Measurements from ENCODE around the gene PNPLA1.

PNPLA1 gene

GRCh38 chr6:36285187-36285671 is 15.4 kb downstream of the PNPLA1 start:
- DNase-seq (ENCODE audit: low read depth) = no peak

DNA sequence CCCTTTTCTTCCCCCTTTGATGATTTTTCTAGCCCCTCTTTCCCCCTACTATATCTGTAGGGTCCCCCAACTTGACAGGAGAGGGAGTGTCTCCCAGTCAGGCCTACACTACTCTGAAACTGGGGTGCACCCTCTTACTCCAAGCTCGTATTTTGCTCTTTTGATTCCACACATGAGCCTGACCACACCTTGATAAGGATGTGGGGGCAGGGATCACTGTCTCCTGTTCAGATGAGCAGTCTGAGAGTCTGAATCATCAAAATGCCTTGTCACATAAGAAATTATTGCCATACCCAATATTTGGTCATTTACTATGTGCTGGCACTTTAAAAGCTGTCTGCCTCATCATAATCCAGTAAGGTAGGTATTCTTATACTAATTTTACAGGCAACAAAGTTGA is 15.9 kb downstream of the PNPLA1 start:
- no peak for DNase-seq (ENCODE audit: low read depth)

DNA sequence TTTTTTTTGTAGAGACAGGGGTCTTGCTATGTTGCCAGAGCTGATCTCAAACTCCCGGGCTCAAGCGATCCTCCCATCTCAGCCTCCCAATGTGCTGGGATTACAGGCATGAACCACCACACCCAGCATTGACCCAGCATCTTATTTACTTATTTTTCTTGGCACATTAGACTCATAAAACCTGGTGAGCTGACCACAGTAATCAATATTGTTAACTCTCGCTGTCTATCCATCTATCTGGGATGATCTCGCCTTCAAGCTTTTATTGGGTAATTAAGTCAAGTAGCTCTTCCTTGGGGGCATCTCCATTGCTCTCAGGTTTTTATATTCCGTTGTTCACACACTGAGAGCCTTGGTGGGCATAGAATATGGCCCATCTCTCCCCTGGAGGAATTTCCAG is 17.0 kb downstream of the PNPLA1 start:
- DNase-seq (ENCODE audit: low read depth) = no peak

DNA sequence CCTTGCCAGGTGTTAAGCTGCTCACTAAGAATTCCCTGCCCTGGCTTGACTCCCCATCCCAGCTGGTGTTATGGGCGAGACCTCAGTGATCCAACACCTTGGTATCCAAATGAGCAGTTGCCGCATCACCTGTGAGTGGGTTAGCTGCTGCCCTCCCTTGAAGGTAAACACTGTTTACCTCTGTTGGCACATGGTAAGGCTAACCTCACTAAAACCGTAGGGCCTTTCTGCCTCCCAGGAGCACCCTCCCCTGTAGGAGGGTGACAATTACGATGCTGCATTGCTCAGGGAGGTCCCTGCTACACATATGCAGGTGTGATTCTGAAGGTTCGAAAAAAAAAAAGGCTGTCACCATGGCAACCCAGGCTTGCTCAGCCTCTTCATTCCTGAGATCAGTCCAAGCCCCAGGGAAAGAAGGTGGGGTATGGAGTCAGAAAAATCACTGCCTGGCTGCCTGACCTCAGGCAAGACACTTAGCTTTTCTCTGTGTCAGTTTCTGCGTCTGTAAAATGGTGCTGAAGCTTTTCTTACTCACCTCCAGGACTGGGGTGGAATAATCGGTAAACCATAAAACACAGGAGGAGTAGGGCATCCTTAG is 19.5 kb downstream of the PNPLA1 start:
- DNase-seq (ENCODE audit: low read depth) = no peak

GRCh38 chr6:36290668-36291620 is 21.1 kb downstream of the PNPLA1 start:
- no peak for DNase-seq (ENCODE audit: low read depth)

DNA sequence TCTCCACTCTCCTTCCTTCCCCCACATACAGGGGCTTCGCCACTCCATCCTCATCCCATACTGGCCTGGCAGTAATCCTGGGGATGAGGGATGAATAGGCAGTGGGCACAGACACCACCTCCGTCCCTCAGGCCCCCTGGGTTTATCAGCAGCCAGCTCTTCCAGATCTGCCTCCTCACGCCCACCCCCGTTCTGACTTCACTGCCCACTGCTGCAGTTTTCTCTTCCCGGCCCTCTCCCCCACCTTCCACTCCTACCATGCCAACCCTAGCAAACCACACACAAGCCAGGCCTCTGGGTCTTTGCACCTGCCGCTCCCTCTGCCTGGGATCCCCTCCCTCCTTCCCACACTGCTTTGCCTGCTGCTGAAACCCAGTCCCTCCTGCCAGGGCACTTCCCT is 22.3 kb downstream of the PNPLA1 start:
- no peak for DNase-seq (ENCODE audit: low read depth)

GRCh38 chr6:36296240-36296639 is 26.4 kb downstream of the PNPLA1 start:
- peak; percentile 61 for DNase-seq (ENCODE audit: low read depth)

GRCh38 chr6:36297051-36297450 is 27.2 kb downstream of the PNPLA1 start:
- DNase-seq (ENCODE audit: low read depth) = no peak

- no peak for DNase-seq (ENCODE audit: low read depth)
These were observed 27.7 kb downstream of the PNPLA1 start for GRCh38 chr6:36297511-36297910.

- DNase-seq (ENCODE audit: low read depth) = no peak
These were observed 28.2 kb downstream of the PNPLA1 start for GRCh38 chr6:36298027-36298426.

DNA sequence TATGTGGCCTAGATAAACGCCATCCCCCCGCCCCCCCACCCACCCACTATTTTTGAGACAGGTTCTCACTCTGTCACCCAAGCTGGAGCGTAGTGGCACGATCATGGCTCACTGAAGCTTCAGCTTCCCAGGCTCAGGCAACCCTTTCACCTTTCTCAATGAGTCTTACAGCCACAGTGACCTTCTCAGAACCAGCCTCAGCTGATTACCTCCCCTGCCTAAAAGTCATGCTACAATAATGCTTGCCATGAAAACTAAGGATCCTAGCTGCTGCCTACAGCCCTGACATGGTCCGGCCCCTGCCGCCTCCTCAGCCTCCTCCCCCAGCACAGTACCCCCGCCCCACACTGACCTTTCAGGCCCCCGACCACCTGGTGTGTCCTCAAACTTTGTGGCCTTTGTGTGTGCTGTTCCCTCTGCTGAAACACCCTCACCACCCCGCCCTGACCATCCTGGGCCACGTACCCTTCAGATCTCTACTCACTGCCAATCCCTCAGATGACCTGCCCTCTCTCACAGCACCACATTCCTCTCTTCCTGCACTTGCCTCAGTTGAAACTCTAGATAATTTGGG is 31.3 kb downstream of the PNPLA1 start:
- DNase-seq (ENCODE audit: low read depth) = no peak

DNA sequence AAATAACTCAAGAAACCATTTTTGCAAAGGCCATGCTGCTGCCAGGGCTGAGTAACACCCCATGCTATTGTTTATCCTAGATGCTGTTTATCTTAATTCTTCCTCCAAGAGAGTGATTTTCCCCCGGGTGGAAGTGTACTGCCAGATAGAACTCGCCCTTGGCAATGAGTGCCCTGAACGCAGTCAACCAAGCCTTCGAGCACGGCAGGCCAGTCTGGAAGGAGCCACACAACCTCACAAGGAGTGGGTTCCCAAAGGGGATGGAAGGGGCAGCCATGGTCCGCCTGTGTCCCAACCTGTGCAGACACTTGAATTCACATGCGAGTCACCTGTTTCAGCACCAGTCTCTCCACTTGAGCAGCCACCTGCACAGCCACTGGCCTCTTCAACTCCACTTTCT is 31.9 kb downstream of the PNPLA1 start:
- DNase-seq (ENCODE audit: low read depth) = no peak

DNA sequence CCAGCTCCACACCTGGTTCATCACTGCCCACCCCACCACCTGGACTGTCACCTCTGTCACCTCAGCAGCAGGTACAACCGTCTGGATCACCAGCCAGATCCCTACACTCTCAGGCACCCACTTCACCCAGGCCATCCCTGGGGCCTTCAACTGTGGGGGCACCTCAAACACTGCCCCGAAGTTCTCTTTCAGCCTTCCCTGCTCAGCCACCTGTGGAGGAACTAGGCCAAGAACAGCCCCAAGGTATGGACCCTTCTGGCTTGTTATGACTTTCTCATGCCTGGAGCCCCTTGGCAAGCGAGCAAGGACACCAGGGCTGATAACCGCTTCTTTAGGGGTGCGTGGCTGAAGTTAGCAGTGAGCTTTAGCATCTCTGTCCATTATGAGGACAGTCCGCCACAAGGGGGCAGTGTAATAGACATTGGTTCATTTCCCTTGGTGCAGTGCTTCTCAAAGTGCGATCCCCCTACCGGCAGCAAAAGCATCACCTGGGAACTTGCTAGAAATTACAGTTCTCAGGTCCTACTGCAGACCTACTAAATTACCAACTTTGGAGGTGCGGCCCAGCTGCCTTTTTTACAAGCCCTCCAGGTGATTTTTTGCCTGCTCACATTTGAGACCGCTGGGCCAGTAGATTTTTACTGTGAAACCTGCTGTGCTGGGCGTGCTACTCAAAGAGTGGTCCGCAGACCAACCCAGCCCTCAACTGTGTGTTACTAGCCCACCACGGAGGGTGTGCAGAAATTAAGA is 32.5 kb downstream of the PNPLA1 start:
- peak; percentile 58 for DNase-seq (ENCODE audit: low read depth)

DNA sequence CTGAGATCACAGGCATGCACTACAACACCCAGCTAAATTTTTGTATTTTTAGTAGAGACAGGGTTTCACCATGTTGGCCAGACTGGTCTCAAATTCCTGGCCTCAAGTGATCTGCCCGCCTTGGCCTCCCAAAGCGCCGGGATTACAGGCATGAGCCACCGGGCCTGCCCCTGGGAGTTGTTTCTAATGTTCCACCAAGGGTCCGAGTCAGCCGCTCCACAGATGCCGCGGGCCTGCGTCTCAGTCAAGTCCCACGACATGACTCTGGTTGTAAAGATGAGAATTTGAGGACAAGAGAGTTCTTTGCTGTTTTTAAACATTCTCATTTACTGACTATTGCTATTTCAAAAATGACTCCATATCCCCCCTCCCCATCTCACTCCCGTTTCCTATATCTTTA is 36.0 kb downstream of the PNPLA1 start:
- DNase-seq (ENCODE audit: low read depth) = no peak

GRCh38 chr6:36306375-36306774 is 36.5 kb downstream of the PNPLA1 start:
- DNase-seq (ENCODE audit: low read depth) = no peak

- DNase-seq (ENCODE audit: low read depth) = no peak
These were observed 38.7 kb downstream of the PNPLA1 start for GRCh38 chr6:36308514-36308913.

GRCh38 chr6:36309203-36309602 is 39.3 kb downstream of the PNPLA1 start:
- no peak for DNase-seq (ENCODE audit: low read depth)

- DNase-seq (ENCODE audit: low read depth) = no peak
These were observed 40.0 kb downstream of the PNPLA1 start for GRCh38 chr6:36309900-36310299.

GRCh38 chr6:36312854-36313648 is 43.2 kb downstream of the PNPLA1 start:
- DNase-seq (ENCODE audit: low read depth) = no peak

DNA sequence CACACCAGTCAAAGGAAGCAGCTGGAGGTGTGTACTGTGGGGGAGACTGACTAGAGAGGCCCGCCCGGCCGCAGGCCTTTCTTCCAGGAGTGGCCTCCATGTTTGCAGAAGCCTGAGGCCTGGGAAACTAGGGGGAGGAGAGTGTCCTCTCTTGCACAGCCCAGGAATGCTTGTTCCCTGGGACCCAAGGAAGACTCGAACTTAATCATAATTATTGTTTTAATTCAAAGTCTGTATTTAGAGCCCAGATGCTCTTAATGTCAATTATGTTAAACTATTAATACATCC is 43.7 kb downstream of the PNPLA1 start:
- no peak for DNase-seq (ENCODE audit: low read depth)

GRCh38 chr6:36314221-36315014 is 44.6 kb downstream of the PNPLA1 start:
- no peak for DNase-seq (ENCODE audit: low read depth)

Measured in stromal cell of bone marrow (primary cell).